Neutrophil (primary cell): ENCODE measurements around the gene CDCA4.

ENCODE experiments used
- H3K27ac ChIP-seq: fragments of 200-600 bp; sonication (generic); 2 replicates; pipeline ENCODE4 v1.5.1; 2016; ENCODE audit warnings: mild to moderate bottlenecking, moderate library complexity
- H3K27me3 ChIP-seq: fragments of 200-600 bp; sonication (generic); 2 replicates; pipeline ENCODE4 v1.6.0; 2016; ENCODE audit warnings: mild to moderate bottlenecking
- H3K36me3 ChIP-seq: fragments of 200-600 bp; sonication (generic); 2 replicates; pipeline ENCODE4 v1.5.1; 2017
- H3K4me1 ChIP-seq, 2 experiments: fragments of 200-600 bp in 1 of 2; sonication (generic) in 1 of 2; 1 replicate in 1 of 2; 2 replicates in 1 of 2; pipeline versions ENCODE4 v1.5.1 to v1.6.1; 2013 to 2016; ENCODE audit warnings: low read depth in 1 of 2, low read length in 1 of 2, mild to moderate bottlenecking in 1 of 2, moderate library complexity in 1 of 2; ENCODE audit not compliant: control insufficient read depth in 1 of 2, insufficient read depth in 1 of 2
- H3K4me3 ChIP-seq, 2 experiments: fragments of 200-600 bp in 1 of 2; sonication (generic) in 1 of 2; 1 replicate in 1 of 2; 2 replicates in 1 of 2; pipeline ENCODE4 v1.5.1; 2013 to 2016; ENCODE audit warnings: low read depth in 1 of 2, low read length in 1 of 2, mild to moderate bottlenecking in 1 of 2, moderate library complexity in 1 of 2
- H3K9me3 ChIP-seq: fragments of 200-600 bp; sonication (generic); 2 replicates; pipeline ENCODE4 v1.5.1; 2016
- CTCF ChIP-seq: fragments of 200-600 bp; sonication (generic); IDR thresholded peaks from 2 replicates; pipeline ENCODE4 v1.5.1; 2016; ENCODE audit warnings: antibody characterized with exemption

Gene CDCA4

GRCh38 chr14:104983231-104983721 is 37.6 kb downstream of the CDCA4 start:
- no peak overlapping the region for H3K27ac ChIP-seq

GRCh38 chr14:104982548-104983230 is 38.2 kb downstream of the CDCA4 start:
- TF ChIP-seq CTCF, result no peak
- peaks cover 23 to 24% of the 10 kb centered on the region in 2 experiments for H3K4me1 ChIP-seq
- no peak overlapping the region for H3K27ac ChIP-seq
- H3K4me3 ChIP-seq, result no peak overlapping the region
- H3K9me3 ChIP-seq, result no peaks in the 10 kb centered on the region
- no peaks in the 10 kb centered on the region for H3K36me3 ChIP-seq
- peaks cover 40% of the 10 kb centered on the region for H3K27me3 ChIP-seq

More at GRCh38 chr14:104983231-104983721, 37.6 kb downstream of the CDCA4 start:
- H3K27me3 ChIP-seq, result peaks cover 35% of the 10 kb centered on the region
- H3K36me3 ChIP-seq, result no peaks in the 10 kb centered on the region
- TF ChIP-seq CTCF, result no peak
- no peak overlapping the region for H3K4me3 ChIP-seq
- no peaks in the 10 kb centered on the region for H3K9me3 ChIP-seq
- peaks cover 19 to 20% of the 10 kb centered on the region in 2 experiments for H3K4me1 ChIP-seq

- TF ChIP-seq CTCF, result no peak
- H3K4me3 ChIP-seq, result no peak overlapping the region
- H3K4me1 ChIP-seq, result peaks cover 22 to 23% of the 10 kb centered on the region in 2 experiments
- H3K9me3 ChIP-seq, result no peaks in the 10 kb centered on the region
- H3K27me3 ChIP-seq, result peaks cover 48% of the 10 kb centered on the region
- no peaks in the 10 kb centered on the region for H3K36me3 ChIP-seq
- no peak overlapping the region for H3K27ac ChIP-seq
These were observed 39.0 kb downstream of the CDCA4 start for GRCh38 chr14:104981699-104982541.

GRCh38 chr14:104980611-104981531 is 40.0 kb downstream of the CDCA4 start:
- TF ChIP-seq CTCF, result no peak
- Histone ChIP-seq H3K27ac (no peak overlapping the region), H3K4me3 (no peak overlapping the region), H3K36me3 (no peaks in the 10 kb centered on the region), H3K27me3 (peaks cover 59% of the 10 kb centered on the region), H3K9me3 (no peaks in the 10 kb centered on the region), H3K4me1 (peaks cover 12% of the 10 kb centered on the region in 2 experiments)
